Tibial nerve (tissue), 4 donors: Measurements from ENCODE around the gene PLXDC2. TPM values are rescaled to one million over a fixed set of nuclear protein-coding genes. Genes with fewer than 3 reads are reported as not detected.
A peak's percentile ranks its signal among the peaks of the same experiment; 100 is the strongest.
"Not testable (repeated sequence)": the region's sequence is repeated elsewhere in the genome, so short reads cannot be mapped to it uniquely, and the experiment has no call there.

Source experiments
- DNase-seq, 2 donors: peaks; one replicate each; pipeline ENCODE4 v3.0.0-alpha.2; 2019; ENCODE audit warnings: low spot score in 2 of 2
- H3K27ac ChIP-seq, 4 donors: fragments of 200-600 bp; sonication (generic) in 3 of 4; one replicate each; pipeline ENCODE4 v1.5.1; 2017 to 2019; ENCODE audit warnings: mild to moderate bottlenecking in 1 of 4
- H3K27me3 ChIP-seq, 2 donors: fragments of 200-600 bp; sonication (generic) in 1 of 2; one replicate each; pipeline versions ENCODE4 v1.5.1 to v1.6.0; 2017 to 2019
- H3K36me3 ChIP-seq, 3 donors: fragments of 200-600 bp; sonication (generic); one replicate each; pipeline ENCODE4 v1.5.1; 2018 to 2019
- H3K4me1 ChIP-seq, 4 donors: fragments of 200-600 bp; sonication (generic) in 3 of 4; one replicate each; pipeline ENCODE4 v1.5.1; 2017 to 2019
- H3K4me3 ChIP-seq, 4 donors: fragments of 200-600 bp; sonication (generic) in 3 of 4; one replicate each; pipeline ENCODE4 v1.5.1; 2017 to 2019; ENCODE audit warnings: mild to moderate bottlenecking in 1 of 4, moderate library complexity in 1 of 4
- H3K9me3 ChIP-seq, 4 donors: fragments of 200-600 bp; sonication (generic) in 3 of 4; one replicate each; pipeline ENCODE4 v1.5.1; 2017 to 2019
- CTCF ChIP-seq, 5 experiments: fragments of 200-600 bp in 3 of 5; fragments of 450-650 bp in 2 of 5; sonication (generic) in 3 of 5; IDR thresholded peaks; one replicate each; pipeline ENCODE4 v1.5.1; 2016 to 2019; ENCODE audit warnings: antibody characterized with exemption in 5 of 5, mild to moderate bottlenecking in 3 of 5, moderate library complexity in 2 of 5
- EP300 ChIP-seq, 2 donors: sonication (generic); formaldehyde crosslinking; IDR thresholded peaks; one replicate each; pipeline ENCODE4 v1.6.1; 2017; ENCODE audit warnings: antibody characterized with exemption in 2 of 2, mild to moderate bottlenecking in 1 of 2
- POLR2A ChIP-seq, 2 donors: fragments of 450-650 bp; IDR thresholded peaks; one replicate each; pipeline ENCODE4 v1.6.1; 2017; ENCODE audit warnings: antibody characterized with exemption in 2 of 2, mild to moderate bottlenecking in 2 of 2, moderate library complexity in 2 of 2
- WGBS, 2 donors: methylation state at CpG; one replicate each; pipeline ENCODE4 v1.1.5; 2018; 5-methylcytosine and 5-hydroxymethylcytosine counted together
- total RNA-seq, 4 donors: library from RNA; depleted of rRNA; stranded (reverse); fragments of >200 nt; gene quantifications; one replicate each; pipeline ENCODE4 v1.1.0, GENCODE V29; 2016

PLXDC2 gene
- total RNA-seq: 10 to 100 TPM; 55.2 to 79.2 (median 74.5) TPM

GRCh38 chr10:19816411-19817230 is at the start of gene PLXDC2:
PLXDC2 (plus strand) TSS chr10:19816432.
- TF ChIP-seq CTCF (IDR thresholded peaks at IDR 0.05): no peak
- TF ChIP-seq POLR2A (IDR thresholded peaks at IDR 0.05): peak in 1 of 2 donors; percentile 18
- TF ChIP-seq EP300 (IDR thresholded peaks at IDR 0.05): peak in 1 of 2 donors; percentile 32
- peak; percentile 24 to 42 for DNase-seq
- H3K36me3 ChIP-seq: no peaks in the 10 kb centered on the region
- no peaks in the 10 kb centered on the region for H3K27me3 ChIP-seq
- H3K4me3 ChIP-seq: peak within 1 kb of the TSS; percentile 68 to 86 (median 80)
- peaks cover 0 to 36% (median 0%) of the 10 kb centered on the region in 4 donors for H3K4me1 ChIP-seq
- WGBS, 2 donors: 0 to 2% methylated on average over 48 to 55 of the region's 65 CpGs
- H3K9me3 ChIP-seq: no peaks in the 10 kb centered on the region
- peak within 1 kb of the TSS; percentile 74 to 96 (median 86) for H3K27ac ChIP-seq

DNA sequence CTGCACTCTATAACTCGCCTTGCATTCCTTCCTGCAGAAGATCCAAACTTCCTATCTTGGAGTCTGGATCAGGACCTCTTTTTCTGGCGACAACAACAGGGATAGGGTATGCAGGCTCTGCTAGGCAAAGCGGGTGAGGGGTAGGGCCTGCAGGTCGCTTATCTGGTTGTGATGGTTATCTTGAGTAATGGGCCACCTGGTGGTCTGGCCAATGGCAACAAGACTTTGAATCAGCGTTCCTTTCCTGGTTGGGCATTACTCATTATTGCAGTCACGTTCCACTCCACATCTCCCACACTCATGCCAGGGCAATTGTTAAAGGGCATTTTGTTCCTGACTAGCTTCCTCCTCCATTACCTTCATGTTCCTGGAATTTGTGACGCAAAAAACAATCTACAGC is 48.4 kb upstream of the PLXDC2 start:
- TF ChIP-seq CTCF (IDR thresholded peaks at IDR 0.05) (no peak), POLR2A (IDR thresholded peaks at IDR 0.05) (no peak), EP300 (IDR thresholded peaks at IDR 0.05) (no peak)
- Histone ChIP-seq H3K36me3 (no peaks in the 10 kb centered on the region), H3K27me3 (no peaks in the 10 kb centered on the region), H3K27ac (peak overlapping the region in 1 of 4 donors; percentile 31), H3K9me3 (no peaks in the 10 kb centered on the region), H3K4me3 (no peak overlapping the region), H3K4me1 (no peaks in the 10 kb centered on the region)
- 58 to 67% methylated on average over 7 of the region's 7 CpGs for WGBS, 2 donors
- DNase-seq: no peak

GRCh38 chr10:19769826-19770225 is 46.4 kb upstream of the PLXDC2 start:
- H3K4me1 ChIP-seq, H3K36me3 ChIP-seq, DNase-seq, H3K4me3 ChIP-seq, H3K27me3 ChIP-seq, H3K9me3 ChIP-seq: not testable (repeated sequence)
- 61 to 67% methylated on average over 3 of the region's 3 CpGs for WGBS, 2 donors
- H3K27ac ChIP-seq: peak overlapping the region in 2 of 4 donors; percentile 21 to 34

GRCh38 chr10:19772972-19773371 is 43.3 kb upstream of the PLXDC2 start:
- no peaks in the 10 kb centered on the region for H3K36me3 ChIP-seq
- H3K4me3 ChIP-seq: no peak overlapping the region
- TF ChIP-seq POLR2A (IDR thresholded peaks at IDR 0.05) (no peak), EP300 (IDR thresholded peaks at IDR 0.05) (no peak), CTCF (IDR thresholded peaks at IDR 0.05) (no peak)
- H3K27me3 ChIP-seq: no peaks in the 10 kb centered on the region
- H3K9me3 ChIP-seq: no peaks in the 10 kb centered on the region
- no peaks in the 10 kb centered on the region for H3K4me1 ChIP-seq
- no peak overlapping the region for H3K27ac ChIP-seq
- no peak for DNase-seq
- WGBS, 2 donors: 65 to 69% methylated on average over 2 of the region's 2 CpGs

DNA sequence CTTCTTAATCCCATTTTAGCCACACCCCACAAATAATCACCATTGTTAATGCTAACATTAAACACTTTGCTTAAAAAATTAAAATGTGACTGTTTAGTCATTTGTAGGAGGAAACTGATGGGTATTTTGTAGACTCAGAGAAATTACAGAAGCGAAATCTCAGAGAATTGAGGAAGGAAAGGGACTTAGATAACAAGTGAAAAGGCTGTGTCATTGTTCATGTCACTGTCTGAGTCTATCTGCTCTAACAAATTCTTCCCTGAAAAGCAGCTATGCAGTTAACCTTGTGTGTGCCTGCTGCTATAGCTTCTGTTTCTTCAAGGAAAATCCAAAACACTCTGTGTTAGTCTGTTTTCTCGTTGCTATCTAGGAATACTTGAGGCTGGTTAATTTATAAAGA is 40.9 kb upstream of the PLXDC2 start:
- no peaks in the 10 kb centered on the region for H3K27me3 ChIP-seq
- H3K4me1 ChIP-seq: no peaks in the 10 kb centered on the region
- TF ChIP-seq POLR2A (IDR thresholded peaks at IDR 0.05) (no peak), CTCF (IDR thresholded peaks at IDR 0.05) (no peak), EP300 (IDR thresholded peaks at IDR 0.05) (no peak)
- 69 to 77% methylated on average over 2 of the region's 2 CpGs for WGBS, 2 donors
- no peak overlapping the region for H3K27ac ChIP-seq
- DNase-seq: no peak
- no peak overlapping the region for H3K4me3 ChIP-seq
- H3K36me3 ChIP-seq: no peaks in the 10 kb centered on the region
- no peaks in the 10 kb centered on the region for H3K9me3 ChIP-seq
